IMR-90 (cell line): ENCODE measurements around the gene STAM2.
"Not testable (repeated sequence)": the region's sequence is repeated elsewhere in the genome, so short reads cannot be mapped to it uniquely, and the experiment has no call there.

Source experiments
- BHLHE40 ChIP-seq: fragments of 150-350 bp; IDR thresholded peaks from 2 replicates; pipeline ENCODE4 v1.6.1; 2016; ENCODE audit warnings: mild to moderate bottlenecking, low read depth, low read length
- CEBPB ChIP-seq: IDR thresholded peaks from 2 replicates; pipeline ENCODE4 v1.6.1; 2012; ENCODE audit warnings: low read depth, low read length, improper control_type of control experiment
- CHD1 ChIP-seq: IDR thresholded peaks from 2 replicates; pipeline ENCODE4 v1.6.1; 2012; ENCODE audit warnings: low read depth, low read length, improper control_type of control experiment
- ELK1 ChIP-seq: fragments of 150-350 bp; IDR thresholded peaks from 2 replicates; pipeline ENCODE4 v1.6.1; 2016; ENCODE audit warnings: low read depth, mild to moderate bottlenecking, low read length, moderate library complexity, borderline replicate concordance
- FOS ChIP-seq: fragments of 150-350 bp; IDR thresholded peaks from 2 replicates; pipeline ENCODE4 v1.6.1; 2016; ENCODE audit warnings: low read depth, low read length
- MAZ ChIP-seq: IDR thresholded peaks from 2 replicates; pipeline ENCODE4 v1.6.1; 2012; ENCODE audit warnings: low read depth, mild to moderate bottlenecking, low read length, improper control_type of control experiment, moderate library complexity, borderline replicate concordance
- MXI1 ChIP-seq: IDR thresholded peaks from 2 replicates; pipeline ENCODE4 v1.6.1; 2012; ENCODE audit warnings: low read depth, mild to moderate bottlenecking, low read length, moderate library complexity, borderline replicate concordance
- NFE2L2 ChIP-seq: fragments of 150-350 bp; IDR thresholded peaks from 2 replicates; pipeline ENCODE4 v1.6.1; 2016; ENCODE audit warnings: low read depth, mild to moderate bottlenecking, low read length
- POLR2A ChIP-seq: IDR thresholded peaks from 2 replicates; pipeline ENCODE4 v1.6.1; 2012; ENCODE audit warnings: mild to moderate bottlenecking, low read depth, low read length
- RFX5 ChIP-seq: IDR thresholded peaks from 2 replicates; pipeline ENCODE4 v1.8.0; 2012; ENCODE audit warnings: low read depth, mild to moderate bottlenecking, low read length, moderate library complexity
- TF ChIP-seq, protein P1 (sequence below): conservative IDR thresholded peaks from 2 replicates; pipeline ENCODE4 v1.5.1; 2012; ENCODE audit warnings: mild to moderate bottlenecking, low read depth, low read length, improper control_type of control experiment

DNA sequence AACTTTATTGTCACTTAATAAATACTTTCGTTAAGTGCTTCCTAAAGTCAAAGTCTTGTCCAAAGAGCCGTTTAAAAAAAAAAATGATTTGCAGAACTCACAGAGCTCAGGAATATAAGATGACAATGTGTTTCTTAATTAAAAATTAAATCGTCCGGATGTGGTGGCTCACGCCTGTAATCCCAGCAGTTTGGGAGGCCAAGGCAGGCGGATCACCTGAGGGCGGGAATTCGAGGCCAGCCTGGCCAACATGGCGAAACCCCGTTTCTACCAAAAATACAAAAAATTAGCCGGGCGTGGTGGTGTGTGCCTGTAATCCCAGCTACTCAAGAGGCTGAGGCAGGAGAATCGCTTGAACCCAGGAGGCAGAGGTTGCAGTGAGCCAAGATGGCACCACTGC, 68.4 kb downstream of the STAM2 start:
- not testable (repeated sequence) for TF ChIP-seq BHLHE40, POLR2A, MXI1, CEBPB, CHD1, ELK1, FOS, RFX5, NFE2L2, MAZ
- TF ChIP-seq, protein P1, sequence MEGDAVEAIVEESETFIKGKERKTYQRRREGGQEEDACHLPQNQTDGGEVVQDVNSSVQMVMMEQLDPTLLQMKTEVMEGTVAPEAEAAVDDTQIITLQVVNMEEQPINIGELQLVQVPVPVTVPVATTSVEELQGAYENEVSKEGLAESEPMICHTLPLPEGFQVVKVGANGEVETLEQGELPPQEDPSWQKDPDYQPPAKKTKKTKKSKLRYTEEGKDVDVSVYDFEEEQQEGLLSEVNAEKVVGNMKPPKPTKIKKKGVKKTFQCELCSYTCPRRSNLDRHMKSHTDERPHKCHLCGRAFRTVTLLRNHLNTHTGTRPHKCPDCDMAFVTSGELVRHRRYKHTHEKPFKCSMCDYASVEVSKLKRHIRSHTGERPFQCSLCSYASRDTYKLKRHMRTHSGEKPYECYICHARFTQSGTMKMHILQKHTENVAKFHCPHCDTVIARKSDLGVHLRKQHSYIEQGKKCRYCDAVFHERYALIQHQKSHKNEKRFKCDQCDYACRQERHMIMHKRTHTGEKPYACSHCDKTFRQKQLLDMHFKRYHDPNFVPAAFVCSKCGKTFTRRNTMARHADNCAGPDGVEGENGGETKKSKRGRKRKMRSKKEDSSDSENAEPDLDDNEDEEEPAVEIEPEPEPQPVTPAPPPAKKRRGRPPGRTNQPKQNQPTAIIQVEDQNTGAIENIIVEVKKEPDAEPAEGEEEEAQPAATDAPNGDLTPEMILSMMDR, result not testable (repeated sequence)
